ENCODE measurements around the gene TCEA2. TPM values are rescaled to one million over a fixed set of nuclear protein-coding genes. Genes with fewer than 3 reads are reported as not detected.
A peak's percentile ranks its signal among the peaks of the same experiment; 100 is the strongest.

Gene TCEA2
- total RNA-seq, 2 experiments from 2014 or later, result 36.4 to 71.2 TPM

DNA sequence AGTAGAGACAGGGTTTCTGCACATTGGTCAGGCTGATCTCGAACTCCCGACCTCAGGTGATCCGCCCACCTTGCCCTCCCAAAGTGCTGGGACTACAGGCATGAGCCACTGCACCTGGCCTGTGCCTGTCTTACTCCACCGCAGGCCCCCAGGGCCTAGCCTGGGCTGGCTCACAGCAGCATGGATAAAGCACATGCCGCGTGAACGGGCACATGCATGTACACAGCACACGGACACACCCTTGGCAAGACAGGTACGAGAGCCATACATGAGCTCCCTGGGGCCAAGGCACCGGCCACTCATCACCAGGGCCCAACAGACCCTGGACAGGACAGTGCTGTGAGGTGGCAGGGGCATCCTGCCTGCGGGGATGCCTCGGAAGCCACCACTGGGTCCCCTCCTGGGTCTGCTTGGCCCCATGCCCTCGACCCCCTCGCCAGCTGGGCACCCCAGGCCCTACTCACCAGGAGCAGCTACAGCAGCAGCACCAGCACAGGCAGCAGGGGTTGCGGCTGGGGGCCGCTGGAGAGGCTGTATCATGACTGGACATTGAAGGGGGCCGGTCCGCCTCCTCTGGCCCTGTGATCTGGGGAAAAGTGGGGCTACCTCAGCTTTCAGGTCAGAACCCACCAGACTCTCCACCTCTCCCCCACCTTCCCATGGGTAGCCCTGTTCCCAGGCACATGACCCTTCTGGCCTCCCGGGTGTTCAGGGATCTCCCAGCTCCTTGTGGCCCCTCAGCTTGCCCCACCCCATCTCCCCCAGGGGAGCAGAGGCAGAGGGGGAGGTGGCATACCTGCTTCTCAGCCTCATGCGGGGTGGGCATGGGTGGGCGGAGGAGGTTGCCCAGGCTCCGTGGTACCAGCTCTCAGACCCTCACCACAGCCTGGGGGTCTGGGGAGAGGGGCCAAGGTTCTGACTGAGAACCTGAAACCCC is 13.3 kb downstream of the TCEA2 start:
- Histone ChIP-seq H3K27ac (ENCODE audit: low read depth, low read length, poor library complexity, severe bottlenecking) (peak overlapping the region; percentile 97), H4K20me1 (ENCODE audit: insufficient read depth, low read length) (no peaks in the 10 kb centered on the region), H3K9me2 (ENCODE audit: insufficient read depth, low read length) (no peaks in the 10 kb centered on the region), H3K9me3 (ENCODE audit: low read length) (no peaks in the 10 kb centered on the region), H3K4me3 (ENCODE audit: low read depth, low read length, poor library complexity, severe bottlenecking) (peak overlapping the region; percentile 94), H3K36me3 (ENCODE audit: insufficient read depth, low read length) (peaks cover 43% of the 10 kb centered on the region; the same call in 1 of the 2 replicates), H3K79me2 (ENCODE audit: insufficient read depth, low read depth, low read length) (peaks cover 13% of the 10 kb centered on the region; the same call in 1 of the 2 replicates), H2AFZ (ENCODE audit: low read length) (no peak overlapping the region), H3K4me1 (ENCODE audit: insufficient read depth, low read length, poor library complexity, severe bottlenecking) (peaks cover 43% of the 10 kb centered on the region), H3K4me2 (ENCODE audit: low read length) (peak overlapping the region; percentile 90)
- intact Hi-C loops (cut with micrococcal nuclease; ENCODE audit: unreplicated experiment), result loop anchor here (5.0 kb wide), 2 partner anchors 94 to 449 kb away; partner anchors contain the start of genes GMEB2 and PRPF6
- CTCF ChIA-PET (ENCODE audit: unreplicated experiment), result no interaction called here
- POLR2A ChIA-PET, result interaction anchor here (1.0 to 1.6 kb wide), 2 partner anchors 10 to 22 kb away, joined by 3 read pairs; no protein-coding TSS in a partner anchor
- no peak for DNase-seq (ENCODE audit: low spot score)
- no TSS peak for BruUV-seq (replicated peaks)
- TF ChIP-seq EZH2phosphoT487 (IDR thresholded peaks at IDR 0.05; ENCODE audit: borderline replicate concordance, low read depth, low read length), result no peak
- TF ChIP-seq, protein P1, sequence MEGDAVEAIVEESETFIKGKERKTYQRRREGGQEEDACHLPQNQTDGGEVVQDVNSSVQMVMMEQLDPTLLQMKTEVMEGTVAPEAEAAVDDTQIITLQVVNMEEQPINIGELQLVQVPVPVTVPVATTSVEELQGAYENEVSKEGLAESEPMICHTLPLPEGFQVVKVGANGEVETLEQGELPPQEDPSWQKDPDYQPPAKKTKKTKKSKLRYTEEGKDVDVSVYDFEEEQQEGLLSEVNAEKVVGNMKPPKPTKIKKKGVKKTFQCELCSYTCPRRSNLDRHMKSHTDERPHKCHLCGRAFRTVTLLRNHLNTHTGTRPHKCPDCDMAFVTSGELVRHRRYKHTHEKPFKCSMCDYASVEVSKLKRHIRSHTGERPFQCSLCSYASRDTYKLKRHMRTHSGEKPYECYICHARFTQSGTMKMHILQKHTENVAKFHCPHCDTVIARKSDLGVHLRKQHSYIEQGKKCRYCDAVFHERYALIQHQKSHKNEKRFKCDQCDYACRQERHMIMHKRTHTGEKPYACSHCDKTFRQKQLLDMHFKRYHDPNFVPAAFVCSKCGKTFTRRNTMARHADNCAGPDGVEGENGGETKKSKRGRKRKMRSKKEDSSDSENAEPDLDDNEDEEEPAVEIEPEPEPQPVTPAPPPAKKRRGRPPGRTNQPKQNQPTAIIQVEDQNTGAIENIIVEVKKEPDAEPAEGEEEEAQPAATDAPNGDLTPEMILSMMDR (conservative IDR thresholded peaks at IDR 0.05; ENCODE audit: low read length), result no peak

DNA sequence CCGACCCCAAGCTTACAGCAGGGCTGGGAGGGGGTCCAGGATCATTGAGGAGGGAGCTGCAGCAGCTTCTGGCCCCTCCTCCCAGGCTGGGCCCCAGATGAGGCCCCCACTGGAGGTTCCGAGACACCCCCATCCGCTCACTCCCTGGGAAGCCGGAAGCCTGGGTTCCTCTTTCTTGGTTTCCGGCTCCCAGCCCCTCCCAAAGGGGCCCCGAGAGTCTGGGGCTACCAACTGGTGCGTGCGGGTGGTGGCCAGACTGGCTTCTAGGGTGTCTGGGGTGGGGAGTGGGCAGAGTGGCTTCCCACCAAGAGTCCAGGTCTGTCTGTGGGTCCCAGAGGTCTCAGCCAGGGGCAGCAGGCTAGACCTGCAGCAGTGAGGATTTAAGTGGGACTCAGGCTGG is 14.1 kb downstream of the TCEA2 start:
- Histone ChIP-seq H3K9me2 (ENCODE audit: insufficient read depth, low read length) (no peaks in the 10 kb centered on the region), H3K9me3 (ENCODE audit: low read length) (no peaks in the 10 kb centered on the region), H2AFZ (ENCODE audit: low read length) (no peak overlapping the region), H3K79me2 (ENCODE audit: insufficient read depth, low read depth, low read length) (peaks cover 13% of the 10 kb centered on the region; the same call in 1 of the 2 replicates), H3K36me3 (ENCODE audit: insufficient read depth, low read length) (peaks cover 39% of the 10 kb centered on the region; the same call in 1 of the 2 replicates), H3K4me1 (ENCODE audit: insufficient read depth, low read length, poor library complexity, severe bottlenecking) (peaks cover 37% of the 10 kb centered on the region), H4K20me1 (ENCODE audit: insufficient read depth, low read length) (no peaks in the 10 kb centered on the region), H3K27ac (ENCODE audit: low read depth, low read length, poor library complexity, severe bottlenecking) (peak overlapping the region; percentile 97), H3K4me3 (ENCODE audit: low read depth, low read length, poor library complexity, severe bottlenecking) (peak overlapping the region; percentile 94), H3K4me2 (ENCODE audit: low read length) (peak overlapping the region; percentile 90)
- CTCF ChIA-PET (ENCODE audit: unreplicated experiment), result no interaction called here
- intact Hi-C loops (cut with micrococcal nuclease; ENCODE audit: unreplicated experiment), result loop anchor here (5.0 kb wide), 2 partner anchors 95 to 450 kb away; partner anchors contain the start of genes GMEB2 and PRPF6
- no peak for TF ChIP-seq EZH2phosphoT487 (IDR thresholded peaks at IDR 0.05; ENCODE audit: borderline replicate concordance, low read depth, low read length)
- TF ChIP-seq, protein P1 (conservative IDR thresholded peaks at IDR 0.05; ENCODE audit: low read length), result no peak
- POLR2A ChIA-PET, result interaction anchor here (1.6 kb wide), 1 partner anchor 11 kb away, joined by 3 read pairs; no protein-coding TSS in a partner anchor
- peak; percentile 82 for DNase-seq (ENCODE audit: low spot score)
- BruUV-seq (replicated peaks), result no TSS peak
